HL-60 (cell line): ENCODE results near the gene KMT2E.
"Not testable (repeated sequence)": the region's sequence is repeated elsewhere in the genome, so short reads cannot be mapped to it uniquely, and the experiment has no call there.

Experiments
- DNase-seq, 2 experiments: peaks; one replicate each; pipeline ENCODE4 v3.0.0-alpha.2; 2010 to 2020; ENCODE audit warnings: low read depth in 1 of 2, low spot score in 1 of 2
- H3K27ac ChIP-seq: fragments of 250-450 bp; sonication (Bioruptor Pico); replicated peaks from 2 replicates; pipeline ENCODE4 v1.5.1; 2020; ENCODE audit warnings: mild to moderate bottlenecking, moderate library complexity
- H3K27me3 ChIP-seq: fragments of 250-450 bp; sonication (Bioruptor Pico); 2 replicates; pipeline ENCODE4 v1.5.1; 2021; ENCODE audit warnings: mild to moderate bottlenecking, moderate library complexity; ENCODE audit not compliant: insufficient read depth, poor library complexity, severe bottlenecking
- H3K4me3 ChIP-seq: replicated peaks from 2 replicates; pipeline ENCODE4 v1.5.1; 2011; ENCODE audit warnings: mild to moderate bottlenecking, control low read depth, low read length; ENCODE audit not compliant: insufficient read depth
- CTCF ChIP-seq: IDR thresholded peaks from one replicate; pipeline ENCODE4 v1.5.1; 2011; ENCODE audit warnings: low read length, control low read depth, inconsistent platforms; ENCODE audit not compliant: insufficient read depth
- GABPA ChIP-seq: IDR thresholded peaks from 2 replicates; pipeline ENCODE4 v1.6.1; 2012; ENCODE audit warnings: low read depth
- POLR2AphosphoS5 ChIP-seq: IDR thresholded peaks from 2 replicates; pipeline ENCODE4 v1.6.1; 2012; ENCODE audit warnings: low read depth
- REST ChIP-seq: IDR thresholded peaks from 2 replicates; pipeline ENCODE4 v1.6.1; 2012; ENCODE audit warnings: low read depth; ENCODE audit not compliant: insufficient replicate concordance
- SPI1 ChIP-seq: IDR thresholded peaks from 2 replicates; pipeline ENCODE4 v1.6.1; 2012; ENCODE audit warnings: low read depth, mild to moderate bottlenecking, borderline replicate concordance

The KMT2E gene

GRCh38 chr7:105003872-105004510, 10.0 kb upstream of the KMT2E start:
- Histone ChIP-seq H3K27me3 (no peaks in the 10 kb centered on the region), H3K4me3 (no peak overlapping the region), H3K27ac (no peak overlapping the region)
- no peak for DNase-seq
- TF ChIP-seq GABPA (no peak), SPI1 (no peak), REST (no peak), POLR2AphosphoS5 (no peak), CTCF (no peak)

GRCh38 chr7:105005006-105005405, 9.0 kb upstream of the KMT2E start:
- not testable (repeated sequence) for H3K27ac ChIP-seq, DNase-seq, H3K27me3 ChIP-seq, H3K4me3 ChIP-seq

GRCh38 chr7:105005486-105005885, 8.5 kb upstream of the KMT2E start:
- not testable (repeated sequence) for DNase-seq

GRCh38 chr7:105006367-105007136, 7.5 kb upstream of the KMT2E start:
- H3K27me3 ChIP-seq = no peaks in the 10 kb centered on the region
- no peak overlapping the region for H3K27ac ChIP-seq
- no peak overlapping the region for H3K4me3 ChIP-seq
- no peak for DNase-seq
- no peak for TF ChIP-seq SPI1

More at GRCh38 chr7:105005486-105005885, 8.5 kb upstream of the KMT2E start:
- not testable (repeated sequence) for H3K4me3 ChIP-seq, H3K27me3 ChIP-seq, H3K27ac ChIP-seq

- TF ChIP-seq REST = no peak
- TF ChIP-seq CTCF = no peak
- no peak for TF ChIP-seq POLR2AphosphoS5
- TF ChIP-seq SPI1 = no peak
- TF ChIP-seq GABPA = no peak
- Histone ChIP-seq H3K27ac (no peak overlapping the region), H3K4me3 (no peak overlapping the region), H3K27me3 (no peaks in the 10 kb centered on the region)
- no peak for DNase-seq
Measured at GRCh38 chr7:105007298-105007697, 6.7 kb upstream of the KMT2E start.
